ENCODE results near the gene RACK1. TPM values are rescaled to one million over a fixed set of nuclear protein-coding genes. Genes with fewer than 3 reads are reported as not detected.

Gene RACK1
- total and polyA plus RNA-seq, 2 of the 8 experiments (the other 6 are each of a cell fraction or from before 2014, with no cell fraction given) = 2,589 to 7,971 TPM

DNA sequence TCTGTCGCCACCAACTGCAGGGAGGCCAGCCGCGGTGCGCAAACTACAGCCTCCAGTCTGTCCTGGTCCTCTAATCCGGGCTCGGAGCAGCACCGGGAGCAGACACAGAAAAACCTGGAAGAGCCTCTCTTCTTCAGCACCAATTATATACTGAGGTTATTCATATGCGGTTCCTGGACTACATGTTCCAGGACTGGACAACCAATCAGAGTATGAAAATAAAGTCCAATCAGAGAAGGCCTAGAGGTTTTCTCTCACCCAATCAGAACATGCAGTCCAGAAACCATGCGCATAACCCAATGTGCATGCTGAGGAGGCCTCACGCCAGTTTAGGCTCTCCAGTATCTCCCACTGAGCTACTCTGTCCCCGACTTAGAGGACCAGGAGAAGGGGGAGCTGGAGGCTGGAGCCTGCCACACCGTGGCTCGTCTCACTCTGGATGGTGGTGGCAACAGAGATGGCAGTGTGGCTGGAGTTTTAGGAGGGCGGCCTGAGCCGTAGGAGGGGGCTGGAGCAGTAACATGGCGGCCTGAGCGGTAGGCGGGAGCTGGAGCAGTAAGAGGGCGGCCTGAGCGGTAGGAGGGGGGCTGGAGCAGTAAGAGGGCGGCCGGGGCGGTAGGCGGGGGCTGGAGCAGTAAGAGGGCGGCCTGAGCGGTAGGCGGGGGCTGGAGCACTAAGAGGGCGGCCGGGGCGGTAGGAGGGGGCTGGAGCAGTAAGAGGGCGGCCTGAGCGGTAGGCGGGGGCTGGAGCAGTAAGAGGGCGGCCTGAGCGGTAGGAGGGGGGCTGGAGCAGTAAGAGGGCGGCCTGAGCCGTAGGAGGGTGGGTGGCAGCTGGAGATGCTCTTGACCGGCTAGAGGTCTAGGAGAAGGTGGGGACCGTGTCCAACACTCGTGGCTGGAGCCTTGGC is 37.6 kb upstream of the RACK1 start:
- WGBS, 2 experiments (ENCODE audit: extremely low coverage in 1 of 2, insufficient coverage in 1 of 2, insufficient read length in 1 of 2, insufficient replicate concordance in 2 of 2, low coverage in 1 of 2, low lambda C conversion rate in 2 of 2, missing lambda C conversion rate in 1 of 2) = 2% methylated on average over 24 of the region's 40 CpGs; no CpG with 5 or more reads in 1 of the 2 experiments
- H3K4me1 ChIP-seq (replicated peaks in 1 of 4; ENCODE audit: control insufficient read depth in 3 of 4, insufficient read depth in 4 of 4, low read length in 3 of 4) = no peaks in the 10 kb centered on the region
- H3K79me2 ChIP-seq (ENCODE audit: control insufficient read depth in 1 of 2, insufficient read depth in 2 of 2, low read length in 2 of 2) = peaks cover 0 to 28% of the 10 kb centered on the region in 2 experiments; a peak in 3 of 4 replicates
- H2BK12ac ChIP-seq (ENCODE audit: low read depth, low read length) = peak overlapping the region; percentile 60; the same call in 1 of the 2 replicates
- no peak overlapping the region for H3K14ac ChIP-seq (ENCODE audit: insufficient read length)
- peak overlapping the region; percentile 19 for H4K91ac ChIP-seq (replicated peaks; ENCODE audit: insufficient read length, low read length)
- no peak overlapping the region for H3K23ac ChIP-seq (ENCODE audit: insufficient read length)
- peak overlapping the region; percentile 70 to 94 (median 85) for H3K9ac ChIP-seq (replicated peaks in 1 of 4; ENCODE audit: extremely low read depth in 1 of 4, low read depth in 3 of 4, low read length in 3 of 4)
- peak overlapping the region; percentile 96; the same call in 1 of the 2 replicates for H4K8ac ChIP-seq (ENCODE audit: extremely low read depth, insufficient read depth, low read length)
- peak overlapping the region; percentile 98 for H3K4ac ChIP-seq (replicated peaks; ENCODE audit: insufficient read length, low read depth, low read length)
- peaks cover 2 to 7% (median 4%) of the 10 kb centered on the region in 4 experiments; a peak in 5 of 8 replicates for H3K36me3 ChIP-seq (ENCODE audit: control insufficient read depth in 2 of 4, insufficient read depth in 4 of 4, low read length in 3 of 4)
- H3K4me3 ChIP-seq (ENCODE audit: extremely low read depth in 1 of 4, insufficient read depth in 2 of 4, low read depth in 3 of 4, low read length in 4 of 4) = peak overlapping the region; percentile 54 to 93 (median 88)
- ChIA-PET CTCF (ENCODE audit: partially characterized antibody) (interaction anchor here (0.9 to 1.6 kb wide), 4 partner anchors 21 to 106 kb away, joined by 3 to 4 read pairs (median 3); partner anchors contain the start of gene TRIM52), POLR2A (ENCODE audit: partially characterized antibody) (interaction anchor here (0.8 to 3.8 kb wide), 16 partner anchors 10 to 118 kb away, joined by 3 to 40 read pairs (median 4); partner anchors contain the start of genes RACK1, TRIM41 and TRIM52)
- H2BK20ac ChIP-seq (ENCODE audit: low read length) = no peak overlapping the region
- FAIRE-seq (no peak), DNase-seq (ENCODE audit: low read depth in 1 of 2, low spot score in 2 of 2) (peak; percentile 85 to 91)
- no peaks in the 10 kb centered on the region for H3K9me3 ChIP-seq (ENCODE audit: insufficient read depth in 2 of 2, low read depth in 1 of 2, low read length in 1 of 2)
- H4K5ac ChIP-seq (ENCODE audit: insufficient read length, low read depth, low read length) = peak overlapping the region; percentile 99
- peaks cover 15% of the 10 kb centered on the region; the same call in 1 of the 2 replicates for H3K23me2 ChIP-seq (ENCODE audit: low read depth, low read length)
- peak overlapping the region; percentile 93 for H3K27ac ChIP-seq (ENCODE audit: low read depth, low read length)
- H3K79me1 ChIP-seq (ENCODE audit: low read depth, low read length) = no peaks in the 10 kb centered on the region; the same call in none of the 2 replicates
- peak overlapping the region; percentile 56 to 79 for H3K4me2 ChIP-seq (ENCODE audit: insufficient read depth in 1 of 2, low read depth in 2 of 2, low read length in 2 of 2)
- peak overlapping the region; percentile 95; the same call in 1 of the 2 replicates for H2BK15ac ChIP-seq (ENCODE audit: low read length)
- H2BK120ac ChIP-seq (replicated peaks; ENCODE audit: low read depth, low read length) = peak overlapping the region; percentile 78
- no peaks in the 10 kb centered on the region for H3K27me3 ChIP-seq (replicated peaks in 1 of 4; ENCODE audit: control insufficient read depth in 3 of 4, extremely low read depth in 1 of 4, insufficient read depth in 3 of 4, low read length in 3 of 4)
- peak overlapping the region; percentile 98 for H3K56ac ChIP-seq (replicated peaks; ENCODE audit: insufficient read length, low read depth, low read length)
- peak overlapping the region; percentile 96; the same call in 1 of the 2 replicates for H2BK5ac ChIP-seq (ENCODE audit: low read depth, low read length)
- H4K20me1 ChIP-seq (replicated peaks in 1 of 2; ENCODE audit: control insufficient read depth in 1 of 2, insufficient read depth in 2 of 2, low read length in 2 of 2) = peaks cover 4 to 8% of the 10 kb centered on the region in 2 experiments
- peak overlapping the region; percentile 89; the same call in 1 of the 2 replicates for H2AFZ ChIP-seq (ENCODE audit: low read length)
- no peak overlapping the region for H2AK5ac ChIP-seq (ENCODE audit: low read depth, low read length)
- peak overlapping the region; percentile 99 for H3K18ac ChIP-seq (ENCODE audit: extremely low read depth, low read length)
- peak; percentile 93 for TF ChIP-seq POLR2AphosphoS5 (IDR thresholded peaks at IDR 0.05; ENCODE audit: low read depth, low read length)
- no peak for TF ChIP-seq SUZ12 (IDR thresholded peaks at IDR 0.05; ENCODE audit: low read length)
- peak; percentile 22 for TF ChIP-seq NANOG (IDR thresholded peaks at IDR 0.05; ENCODE audit: insufficient read depth, low read depth, low read length, poor library complexity, severe bottlenecking)
- TF ChIP-seq, protein P1, sequence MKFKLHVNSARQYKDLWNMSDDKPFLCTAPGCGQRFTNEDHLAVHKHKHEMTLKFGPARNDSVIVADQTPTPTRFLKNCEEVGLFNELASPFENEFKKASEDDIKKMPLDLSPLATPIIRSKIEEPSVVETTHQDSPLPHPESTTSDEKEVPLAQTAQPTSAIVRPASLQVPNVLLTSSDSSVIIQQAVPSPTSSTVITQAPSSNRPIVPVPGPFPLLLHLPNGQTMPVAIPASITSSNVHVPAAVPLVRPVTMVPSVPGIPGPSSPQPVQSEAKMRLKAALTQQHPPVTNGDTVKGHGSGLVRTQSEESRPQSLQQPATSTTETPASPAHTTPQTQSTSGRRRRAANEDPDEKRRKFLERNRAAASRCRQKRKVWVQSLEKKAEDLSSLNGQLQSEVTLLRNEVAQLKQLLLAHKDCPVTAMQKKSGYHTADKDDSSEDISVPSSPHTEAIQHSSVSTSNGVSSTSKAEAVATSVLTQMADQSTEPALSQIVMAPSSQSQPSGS (IDR thresholded peaks at IDR 0.05; ENCODE audit: low read length) = no peak
- no peak for TF ChIP-seq BRCA1 (IDR thresholded peaks at IDR 0.05; ENCODE audit: low read depth, low read length)
- no peak for TF ChIP-seq HDAC6 (IDR thresholded peaks at IDR 0.05; ENCODE audit: low read depth, low read length)
- no peak for TF ChIP-seq RFX5 (IDR thresholded peaks at IDR 0.05; ENCODE audit: borderline replicate concordance, low read depth, low read length)
- no peak for TF ChIP-seq SP4 (IDR thresholded peaks at IDR 0.05; ENCODE audit: low read length)
- TF ChIP-seq SP1 (IDR thresholded peaks at IDR 0.05; ENCODE audit: low read depth, low read length) = no peak
